PC-3 (cell line): Measurements from ENCODE around the gene LPIN1. TPM values are rescaled to one million over a fixed set of nuclear protein-coding genes. Genes with fewer than 3 reads are reported as not detected.

ENCODE experiments used
- ATAC-seq: fragments of 200-7000 bp; cut with Tn5 transposase; 2 replicates; pipeline ENCODE4 v1.9.1; 2020; ENCODE audit warnings: mild to moderate bottlenecking, moderate library complexity
- BruUV-seq: library from RNA; stranded (reverse); fragments of 400-500 nt; replicated peaks from 2 replicates; lab custom pipeline; 2021; lab: Mats Ljungman, UMichigan
- CTCF ChIA-PET: fragments of 300-600 bp; sonication (Branson Sonifier 250); formaldehyde crosslinking; loops from one replicate; lab custom pipeline; 2022; ENCODE audit warnings: antibody characterized with exemption; lab: Charles Lee
- POLR2A ChIA-PET: fragments of 300-600 bp; sonication (Branson Sonifier 250); formaldehyde crosslinking; loops from one replicate; lab custom pipeline; 2022; ENCODE audit warnings: antibody characterized with exemption; ENCODE audit not compliant: unreplicated experiment; lab: Charles Lee
- DNase-seq: peaks from one replicate; pipeline ENCODE4 v3.0.0-alpha.2; 2015
- H2AFZ ChIP-seq: fragments of 300-600 bp; sonication (generic); 2 replicates; pipeline ENCODE4 v1.6.0; 2016; ENCODE audit warnings: antibody characterized with exemption, low read length
- H3F3A ChIP-seq: fragments of 300-600 bp; sonication (generic); one replicate; pipeline ENCODE4 v1.6.0; 2017; ENCODE audit warnings: antibody characterized with exemption, low read length, control low read depth, mild to moderate bottlenecking; ENCODE audit not compliant: unreplicated experiment
- H3K27ac ChIP-seq: fragments of 300-600 bp; sonication (generic); 2 replicates; pipeline ENCODE4 v1.5.1; 2016; ENCODE audit warnings: mild to moderate bottlenecking, low read length
- H3K27me3 ChIP-seq: fragments of 300-600 bp; sonication (generic); 2 replicates; pipeline ENCODE4 v1.6.1; 2016; ENCODE audit warnings: low read length, mixed read lengths
- H3K36me3 ChIP-seq: fragments of 300-600 bp; sonication (generic); 2 replicates; pipeline ENCODE4 v1.6.1; 2016; ENCODE audit warnings: low read depth, mixed run types, low read length, mixed read lengths
- H3K4me1 ChIP-seq: fragments of 300-600 bp; sonication (generic); 2 replicates; pipeline ENCODE4 v1.5.1; 2016; ENCODE audit warnings: low read length; ENCODE audit not compliant: insufficient read depth
- H3K4me2 ChIP-seq: fragments of 300-600 bp; sonication (generic); 2 replicates; pipeline ENCODE4 v1.6.0; 2016; ENCODE audit warnings: low read length
- H3K4me3 ChIP-seq: fragments of 300-600 bp; sonication (generic); 2 replicates; pipeline ENCODE4 v1.5.1; 2016; ENCODE audit warnings: mild to moderate bottlenecking, low read length, mixed read lengths
- H3K79me2 ChIP-seq: fragments of 300-600 bp; sonication (generic); 2 replicates; pipeline ENCODE4 v1.6.1; 2017; ENCODE audit warnings: low read length, mixed read lengths
- H3K9ac ChIP-seq: fragments of 300-600 bp; sonication (generic); 2 replicates; pipeline ENCODE4 v1.6.0; 2016; ENCODE audit warnings: mild to moderate bottlenecking, low read length
- H3K9me2 ChIP-seq: fragments of 300-600 bp; sonication (generic); replicated peaks from 2 replicates; pipeline ENCODE4 v1.6.1; 2016; ENCODE audit warnings: mixed run types, low read length, mixed read lengths
- H3K9me3 ChIP-seq: fragments of 300-600 bp; sonication (generic); 2 replicates; pipeline ENCODE4 v1.6.1; 2016; ENCODE audit warnings: low read length, mixed read lengths
- H4K20me1 ChIP-seq: fragments of 300-600 bp; sonication (generic); 2 replicates; pipeline ENCODE4 v1.6.1; 2016; ENCODE audit warnings: low read length, mixed read lengths
- CTCF ChIP-seq: fragments of 300-600 bp; sonication (generic); conservative IDR thresholded peaks from 2 replicates; pipeline ENCODE4 v1.5.1; 2017; ENCODE audit warnings: antibody characterized with exemption, low read depth, mild to moderate bottlenecking, low read length
- EZH2 ChIP-seq: fragments of 300-600 bp; sonication (generic); IDR thresholded peaks from one replicate; pipeline ENCODE4 v1.6.1; 2017; ENCODE audit warnings: antibody characterized with exemption, mild to moderate bottlenecking, low read length; ENCODE audit not compliant: unreplicated experiment
- EZH2phosphoT487 ChIP-seq: fragments of 300-600 bp; sonication (generic); IDR thresholded peaks from 2 replicates; pipeline ENCODE4 v1.6.1; 2018; ENCODE audit warnings: mild to moderate bottlenecking, antibody characterized with exemption, low read length, borderline replicate concordance
- intact Hi-C: fragments of 100-400 bp; cut with micrococcal nuclease; formaldehyde crosslinking; loops from 2 replicates; pipeline ENCODE4 v1.9.0; 2023
- total RNA-seq: library from RNA; depleted of rRNA; stranded (reverse); fragments of >200 nt; gene quantifications from 2 replicates; pipeline ENCODE4 v1.2.3, GENCODE V29; 2014

The LPIN1 gene
- total RNA-seq, 1 experiment from 2014 or later, result 40.9 TPM

GRCh38 chr2:11744631-11745394 is 1.6 kb upstream of the LPIN1 start:
- H3K27me3 ChIP-seq, result no peaks in the 10 kb centered on the region
- no peaks in the 10 kb centered on the region for H3K36me3 ChIP-seq
- peak overlapping the region; percentile 81 for H3K4me2 ChIP-seq
- ChIA-PET POLR2A (no interaction called here), CTCF (interaction anchor here (0.6 to 1.9 kb wide), 7 partner anchors 9 to 110 kb away, joined by 3 to 7 read pairs (median 3); no protein-coding TSS in a partner anchor)
- TF ChIP-seq CTCF, result peak; percentile 77
- no peak for TF ChIP-seq EZH2
- peak overlapping the region; percentile 55 for H3K4me3 ChIP-seq
- peak overlapping the region; percentile 70 for H3K27ac ChIP-seq
- peak overlapping the region; percentile 67 for H2AFZ ChIP-seq
- H3K79me2 ChIP-seq, result peaks cover 34% of the 10 kb centered on the region
- no TSS peak for BruUV-seq
- H3K9me3 ChIP-seq, result no peaks in the 10 kb centered on the region
- H3K9me2 ChIP-seq, result no peaks in the 10 kb centered on the region
- peak overlapping the region; percentile 51 for H3K9ac ChIP-seq
- peak; percentile 44 for DNase-seq
- no peak for ATAC-seq
- peaks cover 54% of the 10 kb centered on the region for H3K4me1 ChIP-seq
- no peaks in the 10 kb centered on the region for H3F3A ChIP-seq
- intact Hi-C loops, result no loop called here
- peaks cover 27% of the 10 kb centered on the region for H4K20me1 ChIP-seq

- H3K4me1 ChIP-seq, result peaks cover 54% of the 10 kb centered on the region
- no peaks in the 10 kb centered on the region for H3K36me3 ChIP-seq
- intact Hi-C loops, result no loop called here
- H2AFZ ChIP-seq, result peak overlapping the region; percentile 65; the same call in 1 of the 2 replicates
- H4K20me1 ChIP-seq, result peaks cover 35% of the 10 kb centered on the region
- TF ChIP-seq EZH2phosphoT487, result no peak
- no peak for TF ChIP-seq EZH2
- TF ChIP-seq CTCF, result no peak
- no peak overlapping the region for H3K27ac ChIP-seq
- DNase-seq (no peak), ATAC-seq (no peak)
- H3K4me2 ChIP-seq, result peak overlapping the region; percentile 70
- H3K4me3 ChIP-seq, result peak overlapping the region; percentile 38; the same call in 1 of the 2 replicates
- BruUV-seq, result no TSS peak
- no peaks in the 10 kb centered on the region for H3K27me3 ChIP-seq
- no peaks in the 10 kb centered on the region for H3K9me2 ChIP-seq
- no peaks in the 10 kb centered on the region for H3F3A ChIP-seq
- no peak overlapping the region for H3K9ac ChIP-seq
- H3K9me3 ChIP-seq, result no peaks in the 10 kb centered on the region
- ChIA-PET CTCF (no interaction called here), POLR2A (no interaction called here)
- H3K79me2 ChIP-seq, result peaks cover 44% of the 10 kb centered on the region
Observed at GRCh38 chr2:11745613-11746375, 638 bp upstream of the LPIN1 start.
